ENCODE results near the gene DNAL1. TPM values are rescaled to one million over a fixed set of nuclear protein-coding genes. Genes with fewer than 3 reads are reported as not detected.

The DNAL1 gene
- total RNA-seq, 1 donor from 2014 or later = 7.7 TPM

GRCh38 chr14:73729556-73730265, 84.9 kb downstream of the DNAL1 start:
- Mint-ChIP-seq H3K27me3 (no peaks in the 10 kb centered on the region), H3K4me1 (peaks cover 10% of the 10 kb centered on the region), H3K36me3 (ENCODE audit: low read depth) (peaks cover 85% of the 10 kb centered on the region), H3K27ac (peak overlapping the region; percentile 70), H3K4me3 (no peak overlapping the region), H3K9me3 (no peaks in the 10 kb centered on the region)
- ATAC-seq (ENCODE audit: low read depth) (no peak), DNase-seq (no peak)
- intact Hi-C loops (cut with micrococcal nuclease) = loop anchor here (2.0 to 5.0 kb wide), 4 partner anchors 57 to 309 kb away; partner anchors contain the start of genes COQ6, FAM161B and ZNF410
- TF ChIP-seq, protein P1, sequence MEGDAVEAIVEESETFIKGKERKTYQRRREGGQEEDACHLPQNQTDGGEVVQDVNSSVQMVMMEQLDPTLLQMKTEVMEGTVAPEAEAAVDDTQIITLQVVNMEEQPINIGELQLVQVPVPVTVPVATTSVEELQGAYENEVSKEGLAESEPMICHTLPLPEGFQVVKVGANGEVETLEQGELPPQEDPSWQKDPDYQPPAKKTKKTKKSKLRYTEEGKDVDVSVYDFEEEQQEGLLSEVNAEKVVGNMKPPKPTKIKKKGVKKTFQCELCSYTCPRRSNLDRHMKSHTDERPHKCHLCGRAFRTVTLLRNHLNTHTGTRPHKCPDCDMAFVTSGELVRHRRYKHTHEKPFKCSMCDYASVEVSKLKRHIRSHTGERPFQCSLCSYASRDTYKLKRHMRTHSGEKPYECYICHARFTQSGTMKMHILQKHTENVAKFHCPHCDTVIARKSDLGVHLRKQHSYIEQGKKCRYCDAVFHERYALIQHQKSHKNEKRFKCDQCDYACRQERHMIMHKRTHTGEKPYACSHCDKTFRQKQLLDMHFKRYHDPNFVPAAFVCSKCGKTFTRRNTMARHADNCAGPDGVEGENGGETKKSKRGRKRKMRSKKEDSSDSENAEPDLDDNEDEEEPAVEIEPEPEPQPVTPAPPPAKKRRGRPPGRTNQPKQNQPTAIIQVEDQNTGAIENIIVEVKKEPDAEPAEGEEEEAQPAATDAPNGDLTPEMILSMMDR (IDR thresholded peaks at IDR 0.05) = no peak
- POLR2A ChIA-PET = interaction anchor here (0.6 to 3.3 kb wide), 8 partner anchors 25 to 211 kb away, joined by 3 to 25 read pairs (median 8); a partner anchor contains a TSS
- CTCF ChIA-PET = interaction anchor here (0.7 to 6.6 kb wide), 16 partner anchors 13 to 158 kb away, joined by 3 to 126 read pairs (median 12); partner anchors contain the start of genes PTGR2 and ZNF410

- Mint-ChIP-seq H3K27ac (no peak overlapping the region), H3K27me3 (no peaks in the 10 kb centered on the region), H3K4me3 (no peak overlapping the region), H3K4me1 (peaks cover 10% of the 10 kb centered on the region), H3K9me3 (no peaks in the 10 kb centered on the region), H3K36me3 (ENCODE audit: low read depth) (peaks cover 80% of the 10 kb centered on the region)
- intact Hi-C loops (cut with micrococcal nuclease) = no loop called here
- ChIA-PET POLR2A (interaction anchor here (3.3 kb wide), 1 partner anchor 28 kb away, joined by 25 read pairs; a partner anchor contains a TSS), CTCF (interaction anchor here (0.6 to 6.6 kb wide), 6 partner anchors 12 to 94 kb away, joined by 3 to 126 read pairs (median 40); no protein-coding TSS in a partner anchor)
- no peak for DNase-seq
- ATAC-seq (ENCODE audit: low read depth) = no peak
- TF ChIP-seq, protein P1 (IDR thresholded peaks at IDR 0.05) = no peak
Measured at GRCh38 chr14:73731111-73731510, 86.3 kb downstream of the DNAL1 start.

GRCh38 chr14:73732006-73732405, 87.2 kb downstream of the DNAL1 start:
- no peak for DNase-seq
- no peak for ATAC-seq (ENCODE audit: low read depth)
- POLR2A ChIA-PET = interaction anchor here (0.6 to 1.5 kb wide), 2 partner anchors 16 to 55 kb away, joined by 3 to 4 read pairs; no protein-coding TSS in a partner anchor

GRCh38 chr14:73736842-73737241, 92.1 kb downstream of the DNAL1 start:
- Mint-ChIP-seq H3K4me1 (peaks cover 21% of the 10 kb centered on the region), H3K27ac (no peak overlapping the region), H3K27me3 (no peaks in the 10 kb centered on the region), H3K4me3 (no peak overlapping the region), H3K36me3 (ENCODE audit: low read depth) (peaks cover 63% of the 10 kb centered on the region), H3K9me3 (no peaks in the 10 kb centered on the region)
- intact Hi-C loops (cut with micrococcal nuclease) = no loop called here
- ATAC-seq (ENCODE audit: low read depth) (no peak), DNase-seq (no peak)
- ChIA-PET POLR2A (interaction anchor here (1.0 kb wide), 1 partner anchor 50 kb away, joined by 9 read pairs; no protein-coding TSS in a partner anchor), CTCF (no interaction called here)
- TF ChIP-seq, protein P1 (IDR thresholded peaks at IDR 0.05) = no peak

More at GRCh38 chr14:73732006-73732405, 87.2 kb downstream of the DNAL1 start:
- CTCF ChIA-PET = interaction anchor here (0.7 to 6.6 kb wide), 6 partner anchors 11 to 100 kb away, joined by 3 to 78 read pairs (median 4); no protein-coding TSS in a partner anchor
- Mint-ChIP-seq H3K9me3 (no peaks in the 10 kb centered on the region), H3K36me3 (ENCODE audit: low read depth) (peaks cover 80% of the 10 kb centered on the region), H3K4me3 (no peak overlapping the region), H3K4me1 (peaks cover 10% of the 10 kb centered on the region), H3K27ac (peak overlapping the region; percentile 35), H3K27me3 (no peaks in the 10 kb centered on the region)
- intact Hi-C loops (cut with micrococcal nuclease) = no loop called here
- TF ChIP-seq, protein P1 (IDR thresholded peaks at IDR 0.05) = no peak

All from activated B cell treated with CpG ODN at 0.5 μM for 24 hours (primary cell).